ENCODE data around the gene PSME2. TPM values are rescaled to one million over a fixed set of nuclear protein-coding genes. Genes with fewer than 3 reads are reported as not detected.

PSME2 gene
- total and polyA plus RNA-seq, 10 of the 15 experiments (the other 5 are each of a cell fraction or from before 2014, with no cell fraction given): 510 to 3,542 (median 913) TPM

DNA sequence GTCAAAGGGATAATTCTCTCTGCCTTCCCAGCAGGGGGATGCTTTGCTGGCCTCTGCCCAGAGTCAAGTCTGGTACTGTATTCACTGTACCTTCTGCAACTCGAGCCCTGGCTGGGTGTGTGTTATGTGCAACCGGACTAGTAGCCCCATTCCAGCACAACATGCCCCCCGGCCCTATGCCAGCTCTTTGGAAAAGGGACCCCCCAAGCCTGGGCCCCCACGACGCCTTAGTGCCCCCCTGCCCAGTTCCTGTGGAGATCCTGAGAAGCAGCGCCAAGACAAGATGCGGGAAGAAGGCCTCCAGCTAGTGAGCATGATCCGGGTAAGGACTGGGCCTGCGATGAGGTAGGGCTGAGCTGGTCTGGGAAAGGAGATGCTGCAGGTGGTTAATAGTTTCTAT is 4.2 kb upstream of the PSME2 start (continued):
- TF ChIP-seq, protein P1, sequence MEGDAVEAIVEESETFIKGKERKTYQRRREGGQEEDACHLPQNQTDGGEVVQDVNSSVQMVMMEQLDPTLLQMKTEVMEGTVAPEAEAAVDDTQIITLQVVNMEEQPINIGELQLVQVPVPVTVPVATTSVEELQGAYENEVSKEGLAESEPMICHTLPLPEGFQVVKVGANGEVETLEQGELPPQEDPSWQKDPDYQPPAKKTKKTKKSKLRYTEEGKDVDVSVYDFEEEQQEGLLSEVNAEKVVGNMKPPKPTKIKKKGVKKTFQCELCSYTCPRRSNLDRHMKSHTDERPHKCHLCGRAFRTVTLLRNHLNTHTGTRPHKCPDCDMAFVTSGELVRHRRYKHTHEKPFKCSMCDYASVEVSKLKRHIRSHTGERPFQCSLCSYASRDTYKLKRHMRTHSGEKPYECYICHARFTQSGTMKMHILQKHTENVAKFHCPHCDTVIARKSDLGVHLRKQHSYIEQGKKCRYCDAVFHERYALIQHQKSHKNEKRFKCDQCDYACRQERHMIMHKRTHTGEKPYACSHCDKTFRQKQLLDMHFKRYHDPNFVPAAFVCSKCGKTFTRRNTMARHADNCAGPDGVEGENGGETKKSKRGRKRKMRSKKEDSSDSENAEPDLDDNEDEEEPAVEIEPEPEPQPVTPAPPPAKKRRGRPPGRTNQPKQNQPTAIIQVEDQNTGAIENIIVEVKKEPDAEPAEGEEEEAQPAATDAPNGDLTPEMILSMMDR (IDR thresholded peaks at IDR 0.05 in 2 of 3, conservative IDR thresholded peaks at IDR 0.05 in 1 of 3; ENCODE audit: control insufficient read depth in 2 of 3, extremely low read depth in 1 of 3, insufficient read depth in 1 of 3, low read depth in 3 of 3, low read length in 3 of 3): no peak
- TF ChIP-seq NFYA (IDR thresholded peaks at IDR 0.05; ENCODE audit: borderline replicate concordance, low read depth, low read length) (no peak), MYB (IDR thresholded peaks at IDR 0.05; ENCODE audit: borderline replicate concordance, low read depth, low read length) (no peak), ETV6 (conservative IDR thresholded peaks at IDR 0.05 in 1 of 2, IDR thresholded peaks at IDR 0.05 in 1 of 2; ENCODE audit: borderline replicate concordance in 1 of 2, low read depth in 1 of 2) (no peak), DPF2 (IDR thresholded peaks at IDR 0.05) (no peak)
- TF ChIP-seq, protein P2, sequence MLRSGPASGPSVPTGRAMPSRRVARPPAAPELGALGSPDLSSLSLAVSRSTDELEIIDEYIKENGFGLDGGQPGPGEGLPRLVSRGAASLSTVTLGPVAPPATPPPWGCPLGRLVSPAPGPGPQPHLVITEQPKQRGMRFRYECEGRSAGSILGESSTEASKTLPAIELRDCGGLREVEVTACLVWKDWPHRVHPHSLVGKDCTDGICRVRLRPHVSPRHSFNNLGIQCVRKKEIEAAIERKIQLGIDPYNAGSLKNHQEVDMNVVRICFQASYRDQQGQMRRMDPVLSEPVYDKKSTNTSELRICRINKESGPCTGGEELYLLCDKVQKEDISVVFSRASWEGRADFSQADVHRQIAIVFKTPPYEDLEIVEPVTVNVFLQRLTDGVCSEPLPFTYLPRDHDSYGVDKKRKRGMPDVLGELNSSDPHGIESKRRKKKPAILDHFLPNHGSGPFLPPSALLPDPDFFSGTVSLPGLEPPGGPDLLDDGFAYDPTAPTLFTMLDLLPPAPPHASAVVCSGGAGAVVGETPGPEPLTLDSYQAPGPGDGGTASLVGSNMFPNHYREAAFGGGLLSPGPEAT (IDR thresholded peaks at IDR 0.05; ENCODE audit: low read depth): no peak
- TF ChIP-seq, protein P3, sequence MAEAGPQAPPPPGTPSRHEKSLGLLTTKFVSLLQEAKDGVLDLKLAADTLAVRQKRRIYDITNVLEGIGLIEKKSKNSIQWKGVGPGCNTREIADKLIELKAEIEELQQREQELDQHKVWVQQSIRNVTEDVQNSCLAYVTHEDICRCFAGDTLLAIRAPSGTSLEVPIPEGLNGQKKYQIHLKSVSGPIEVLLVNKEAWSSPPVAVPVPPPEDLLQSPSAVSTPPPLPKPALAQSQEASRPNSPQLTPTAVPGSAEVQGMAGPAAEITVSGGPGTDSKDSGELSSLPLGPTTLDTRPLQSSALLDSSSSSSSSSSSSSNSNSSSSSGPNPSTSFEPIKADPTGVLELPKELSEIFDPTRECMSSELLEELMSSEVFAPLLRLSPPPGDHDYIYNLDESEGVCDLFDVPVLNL (IDR thresholded peaks at IDR 0.05; ENCODE audit: low read depth, low read length): no peak
